K562 (cell line): ENCODE measurements around the gene AGAP4. TPM values are rescaled to one million over a fixed set of nuclear protein-coding genes. Genes with fewer than 3 reads are reported as not detected.
"Not testable (repeated sequence)": the region's sequence is repeated elsewhere in the genome, so short reads cannot be mapped to it uniquely, and the experiment has no call there.

Source experiments
- ATAC-seq: fragments of 200-7000 bp; cut with Tn5 transposase; 3 replicates; pipeline ENCODE4 v1.9.1; 2020; ENCODE audit warnings: moderate library complexity
- BruUV-seq: library from RNA; stranded (reverse); fragments of 400-500 nt; replicated peaks from 2 replicates; lab custom pipeline; 2021; lab: Mats Ljungman, UMichigan
- CTCF ChIA-PET: fragments of 300-600 bp; formaldehyde crosslinking; extraction: SDS; loops from one replicate; lab custom pipeline; 2021; ENCODE audit warnings: low intra/inter-chr PET ratio; lab: Yijun Ruan, JAX
- POLR2A ChIA-PET: fragments of 300-600, 350-650 bp; sonication (Branson Sonifier 250); formaldehyde crosslinking; extraction: SDS; loops from one replicate; lab custom pipeline; 2021; ENCODE audit warnings: antibody characterized with exemption, inconsistent platforms; lab: Yijun Ruan, JAX
- DNase-seq, 4 experiments: peaks; one replicate each; pipeline versions ENCODE4 v3.0.0 to v3.0.0-alpha.2; 2011 to 2018; ENCODE audit warnings: low spot score in 3 of 4, mixed read lengths in 3 of 4; ENCODE audit errors: extremely low read depth in 1 of 4
- FAIRE-seq: peaks from 2 replicates; lab custom pipeline; 2011; peaks lifted over from hg19 to GRCh38; lab: Jason Lieb, UNC
- H2AFZ ChIP-seq: 2 replicates; pipeline ENCODE4 v1.6.0; 2011; ENCODE audit warnings: low read depth, low read length, control low read depth, inconsistent platforms
- H3K27ac ChIP-seq: fragments of 200-600 bp; 3 replicates; pipeline ENCODE4 v1.8.0; 2011; ENCODE audit warnings: low read depth, mild to moderate bottlenecking, control low read depth, inconsistent platforms, low read length, moderate library complexity, mixed read lengths; ENCODE audit errors: extremely low read depth
- H3K27me3 ChIP-seq, 2 experiments: fragments of 300-600 bp in 1 of 2; 2 replicates in 1 of 2; 3 replicates in 1 of 2; pipeline versions ENCODE4 v1.6.0 to v1.8.0; 2011; ENCODE audit warnings: inconsistent platforms in 2 of 2, low read length in 2 of 2, mild to moderate bottlenecking in 1 of 2, mixed read lengths in 1 of 2, moderate library complexity in 1 of 2; ENCODE audit not compliant: control insufficient read depth in 2 of 2, insufficient read depth in 2 of 2
- H3K36me3 ChIP-seq: fragments of 300-600 bp; 3 replicates; pipeline ENCODE4 v1.8.0; 2011; ENCODE audit warnings: mild to moderate bottlenecking, low read length, inconsistent platforms; ENCODE audit not compliant: control insufficient read depth, insufficient read depth
- H3K4me1 ChIP-seq, 2 experiments: fragments of 200-600 bp in 1 of 2; replicated peaks in 1 of 2; 2 replicates in 1 of 2; 3 replicates in 1 of 2; pipeline versions ENCODE4 v1.5.1 to v1.8.0; 2011; ENCODE audit warnings: inconsistent platforms in 2 of 2, low read length in 2 of 2, mild to moderate bottlenecking in 1 of 2, mixed read lengths in 1 of 2, moderate library complexity in 1 of 2; ENCODE audit not compliant: control insufficient read depth in 2 of 2, insufficient read depth in 2 of 2
- H3K4me2 ChIP-seq: 2 replicates; pipeline ENCODE4 v1.6.1; 2011; ENCODE audit warnings: low read length, control low read depth, inconsistent platforms, mixed read lengths; ENCODE audit not compliant: insufficient read depth
- H3K4me3 ChIP-seq: fragments of 200-600 bp; sonication (generic), shearing (Covaris generic); 2 replicates; pipeline ENCODE4 v1.5.1; 2016; ENCODE audit warnings: control low read depth, inconsistent platforms
- H3K79me2 ChIP-seq: fragments of 200-600 bp; 3 replicates; pipeline ENCODE4 v1.8.0; 2011; ENCODE audit warnings: low read length, inconsistent platforms; ENCODE audit not compliant: control insufficient read depth, insufficient read depth
- H3K9ac ChIP-seq, 2 experiments: 2 replicates each; pipeline versions ENCODE4 v1.6.0 to v1.6.1; 2011; ENCODE audit warnings: low read depth in 2 of 2, low read length in 2 of 2, control low read depth in 1 of 2, inconsistent platforms in 1 of 2, mild to moderate bottlenecking in 1 of 2, mixed read lengths in 1 of 2; ENCODE audit not compliant: insufficient read depth in 1 of 2
- H3K9me1 ChIP-seq: one replicate; pipeline ENCODE4 v1.6.0; 2011; ENCODE audit warnings: inconsistent platforms, mild to moderate bottlenecking, low read length, moderate library complexity; ENCODE audit not compliant: control insufficient read depth, insufficient read depth
- H3K9me3 ChIP-seq: replicated peaks from 2 replicates; pipeline ENCODE4 v1.5.1; 2011; ENCODE audit warnings: low read depth, low read length, inconsistent platforms; ENCODE audit not compliant: control insufficient read depth, insufficient read depth
- H4K20me1 ChIP-seq: replicated peaks from 2 replicates; pipeline ENCODE4 v1.6.1; 2011; ENCODE audit warnings: low read length, inconsistent platforms, mixed read lengths; ENCODE audit not compliant: control insufficient read depth, insufficient read depth
- WGBS: fragments of 100-300 bp; shearing (Covaris generic); methylation state at CpG from one replicate; pipeline ENCODE4 v1.1.6; 2016; ENCODE audit warnings: low coverage, mixed read lengths; ENCODE audit not compliant: insufficient coverage; ENCODE audit errors: missing lambda C conversion rate; 5-methylcytosine and 5-hydroxymethylcytosine counted together
- in situ Hi-C: fragments of 300-500 bp; cut with MboI; formaldehyde crosslinking; loops from 4 replicates; pipeline ENCODE4 v1.15.0; 2018; ENCODE audit warnings: inconsistent platforms, mixed read lengths
- intact Hi-C: fragments of 100-400 bp; cut with micrococcal nuclease; formaldehyde crosslinking; loops from 2 replicates; pipeline ENCODE4 v1.14.2; 2022
- polyA plus RNA-seq, 8 experiments: library from polyadenylated mRNA; depleted of rRNA in 4 of 8; stranded (reverse) in 5 of 8; unstranded in 3 of 8; fragments of >200 nt; fragmentation: Nextera tagmentation in 2 of 8; fragmentation: Illumina TruSeq in 1 of 8; extraction: Ambion mirVana in 2 of 8; extraction: Trizol in 1 of 8; gene quantifications; 2 replicates each; pipeline versions ENCODE4 v1.2.1 to v1.2.3, GENCODE V29; 2011 to 2014; ENCODE audit warnings: inconsistent platforms in 1 of 8, missing spikeins in 1 of 8
- total RNA-seq, 7 experiments: library from RNA; depleted of rRNA in 6 of 7; stranded (reverse); fragments of >200 nt in 6 of 7; fragmentation: Illumina TruSeq in 2 of 7; extraction: Trizol in 2 of 7; gene quantifications; 2 replicates each; pipeline versions ENCODE4 v1.2.1 to v1.2.3, GENCODE V29; 2011 to 2021; ENCODE audit warnings: low replicate concordance in 1 of 7

The AGAP4 gene
- total and polyA plus RNA-seq, 9 of the 15 experiments (the other 6 are each of a cell fraction or from before 2014, with no cell fraction given): 1.5 to 41.6 (median 15.1) TPM

- H3K27ac ChIP-seq, H3K9ac ChIP-seq, H2AFZ ChIP-seq, CTCF ChIA-PET, H3K9me3 ChIP-seq, FAIRE-seq, DNase-seq, H3K4me2 ChIP-seq, intact Hi-C loops, H3K4me1 ChIP-seq, H3K27me3 ChIP-seq, H3K4me3 ChIP-seq, BruUV-seq, POLR2A ChIA-PET, H3K9me1 ChIP-seq, H3K36me3 ChIP-seq, in situ Hi-C loops, ATAC-seq, H4K20me1 ChIP-seq, H3K79me2 ChIP-seq: not testable (repeated sequence)
- WGBS: 73% methylated on average over 4 of the region's 6 CpGs
Observed at GRCh38 chr10:45790694-45791426, 56.4 kb downstream of the AGAP4 start.

- ATAC-seq, DNase-seq, CTCF ChIA-PET, in situ Hi-C loops, H3K4me3 ChIP-seq, H3K79me2 ChIP-seq, H2AFZ ChIP-seq, H3K27me3 ChIP-seq, POLR2A ChIA-PET, H3K9me1 ChIP-seq, intact Hi-C loops, FAIRE-seq, H3K27ac ChIP-seq, BruUV-seq, H3K4me2 ChIP-seq, H3K9ac ChIP-seq, H3K36me3 ChIP-seq, H3K9me3 ChIP-seq, H4K20me1 ChIP-seq, H3K4me1 ChIP-seq: not testable (repeated sequence)
- 93% methylated on average over 8 of the region's 8 CpGs for WGBS
Observed at GRCh38 chr10:45789991-45790390, 57.3 kb downstream of the AGAP4 start.

- POLR2A ChIA-PET, H2AFZ ChIP-seq, intact Hi-C loops, H3K9me3 ChIP-seq, H4K20me1 ChIP-seq, in situ Hi-C loops, H3K4me1 ChIP-seq, H3K9ac ChIP-seq, H3K36me3 ChIP-seq, CTCF ChIA-PET, H3K4me2 ChIP-seq, FAIRE-seq, H3K9me1 ChIP-seq, BruUV-seq, H3K79me2 ChIP-seq, H3K27me3 ChIP-seq, H3K27ac ChIP-seq, DNase-seq, H3K4me3 ChIP-seq: not testable (repeated sequence)
- ATAC-seq: 0 out of 3 replicates have a peak, but pooled peaks have one; percentile 42
- WGBS: 40% methylated on average over 2 of the region's 5 CpGs
Observed at GRCh38 chr10:45787212-45787741, 60.0 kb downstream of the AGAP4 start.

GRCh38 chr10:45786217-45786616 lies 61.1 kb downstream of the AGAP4 start:
- in situ Hi-C loops, H3K27me3 ChIP-seq, H3K9ac ChIP-seq, H3K4me2 ChIP-seq, H3K36me3 ChIP-seq, H4K20me1 ChIP-seq, CTCF ChIA-PET, H3K9me1 ChIP-seq, H3K4me1 ChIP-seq, DNase-seq, H3K4me3 ChIP-seq, POLR2A ChIA-PET, H3K9me3 ChIP-seq, BruUV-seq, ATAC-seq, H2AFZ ChIP-seq, H3K27ac ChIP-seq, H3K79me2 ChIP-seq, FAIRE-seq, intact Hi-C loops: not testable (repeated sequence)
- WGBS: 0% methylated on average over 1 of the region's 1 CpG
